ENCODE data around the gene ZNF552. TPM values are rescaled to one million over a fixed set of nuclear protein-coding genes. Genes with fewer than 3 reads are reported as not detected.
"Not testable (repeated sequence)": the region's sequence is repeated elsewhere in the genome, so short reads cannot be mapped to it uniquely, and the experiment has no call there.

Gene ZNF552
- polyA plus RNA-seq, 1 of the 3 experiments (the other 2 are of a cell fraction): 3.2 TPM

DNA sequence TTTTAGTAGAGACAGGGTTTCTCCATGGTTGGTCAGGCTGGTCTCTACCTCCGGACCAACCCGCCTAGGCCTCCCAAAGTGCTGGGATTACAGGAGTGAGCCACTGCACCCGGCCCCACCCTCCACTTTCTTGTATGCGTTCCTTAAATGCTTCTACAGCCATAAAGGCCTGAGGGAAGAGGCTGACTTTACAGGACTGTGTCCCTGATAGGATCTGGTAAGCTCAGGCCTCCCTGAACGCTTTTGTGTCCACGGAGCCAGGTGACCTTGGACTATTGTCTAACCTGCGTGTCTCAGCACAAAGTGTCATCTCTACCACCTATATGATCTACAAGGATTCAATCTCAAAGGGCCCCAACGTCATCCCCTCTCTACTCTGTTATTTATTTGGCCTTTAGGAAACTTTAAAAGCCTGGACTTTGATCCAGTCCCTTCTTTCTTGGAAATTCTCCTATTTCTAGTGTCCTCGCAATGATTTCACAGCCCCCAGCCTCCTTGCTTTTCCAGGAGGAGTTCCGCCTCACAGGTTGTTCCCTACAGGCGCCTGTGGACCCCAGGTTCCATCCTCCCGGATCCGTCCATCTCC lies 701 bp downstream of the ZNF552 start:
- no peaks in the 10 kb centered on the region for H3F3A ChIP-seq (replicated peaks; ENCODE audit: insufficient read depth)
- H3K4me3 ChIP-seq (ENCODE audit: low read depth in 2 of 2, low read length in 1 of 2): peak overlapping the region; percentile 82 to 90
- peaks cover 0 to 7% of the 10 kb centered on the region in 2 experiments; a peak in 1 of 4 replicates for H3K4me1 ChIP-seq (ENCODE audit: control insufficient read depth in 1 of 2, insufficient read depth in 2 of 2, low read depth in 1 of 2, low read length in 1 of 2)
- no peak for TF ChIP-seq MEF2A (IDR thresholded peaks at IDR 0.05; ENCODE audit: borderline replicate concordance, low read depth)
- TF ChIP-seq, protein P1, sequence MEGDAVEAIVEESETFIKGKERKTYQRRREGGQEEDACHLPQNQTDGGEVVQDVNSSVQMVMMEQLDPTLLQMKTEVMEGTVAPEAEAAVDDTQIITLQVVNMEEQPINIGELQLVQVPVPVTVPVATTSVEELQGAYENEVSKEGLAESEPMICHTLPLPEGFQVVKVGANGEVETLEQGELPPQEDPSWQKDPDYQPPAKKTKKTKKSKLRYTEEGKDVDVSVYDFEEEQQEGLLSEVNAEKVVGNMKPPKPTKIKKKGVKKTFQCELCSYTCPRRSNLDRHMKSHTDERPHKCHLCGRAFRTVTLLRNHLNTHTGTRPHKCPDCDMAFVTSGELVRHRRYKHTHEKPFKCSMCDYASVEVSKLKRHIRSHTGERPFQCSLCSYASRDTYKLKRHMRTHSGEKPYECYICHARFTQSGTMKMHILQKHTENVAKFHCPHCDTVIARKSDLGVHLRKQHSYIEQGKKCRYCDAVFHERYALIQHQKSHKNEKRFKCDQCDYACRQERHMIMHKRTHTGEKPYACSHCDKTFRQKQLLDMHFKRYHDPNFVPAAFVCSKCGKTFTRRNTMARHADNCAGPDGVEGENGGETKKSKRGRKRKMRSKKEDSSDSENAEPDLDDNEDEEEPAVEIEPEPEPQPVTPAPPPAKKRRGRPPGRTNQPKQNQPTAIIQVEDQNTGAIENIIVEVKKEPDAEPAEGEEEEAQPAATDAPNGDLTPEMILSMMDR (IDR thresholded peaks at IDR 0.05): no peak
- H3K9me3 ChIP-seq: no peaks in the 10 kb centered on the region
- H3K36me3 ChIP-seq (replicated peaks in 1 of 2; ENCODE audit: control insufficient read depth in 1 of 2, insufficient read depth in 2 of 2, low read length in 1 of 2): peaks cover 7 to 9% of the 10 kb centered on the region in 2 experiments
- no peaks in the 10 kb centered on the region for H4K20me1 ChIP-seq (ENCODE audit: insufficient read depth)
- H3K27ac ChIP-seq (ENCODE audit: low read depth in 2 of 2, low read length in 1 of 2): peak overlapping the region; percentile 49 to 67; a peak in 2 of 4 replicates
- peak overlapping the region; percentile 75 for H3K9ac ChIP-seq
- no peaks in the 10 kb centered on the region for H3K9me2 ChIP-seq
- 30% methylated on average over 13 of the region's 13 CpGs for WGBS (ENCODE audit: low lambda C conversion rate)
- ChIA-PET CTCF (no interaction called here), POLR2A (interaction anchor here (1.2 to 1.4 kb wide), 2 partner anchors 181 to 245 kb away, joined by 3 read pairs; partner anchors contain the start of genes ZNF135 and ZNF211)
- H3K4me2 ChIP-seq: peak overlapping the region; percentile 78
- H3K79me2 ChIP-seq (ENCODE audit: insufficient read depth): peaks cover 18% of the 10 kb centered on the region; the same call in 1 of the 2 replicates
- DNase-seq: no peak
- H2AFZ ChIP-seq (ENCODE audit: low read depth): peak overlapping the region; percentile 81
- no peaks in the 10 kb centered on the region for H3K27me3 ChIP-seq (ENCODE audit: insufficient read depth)

DNA sequence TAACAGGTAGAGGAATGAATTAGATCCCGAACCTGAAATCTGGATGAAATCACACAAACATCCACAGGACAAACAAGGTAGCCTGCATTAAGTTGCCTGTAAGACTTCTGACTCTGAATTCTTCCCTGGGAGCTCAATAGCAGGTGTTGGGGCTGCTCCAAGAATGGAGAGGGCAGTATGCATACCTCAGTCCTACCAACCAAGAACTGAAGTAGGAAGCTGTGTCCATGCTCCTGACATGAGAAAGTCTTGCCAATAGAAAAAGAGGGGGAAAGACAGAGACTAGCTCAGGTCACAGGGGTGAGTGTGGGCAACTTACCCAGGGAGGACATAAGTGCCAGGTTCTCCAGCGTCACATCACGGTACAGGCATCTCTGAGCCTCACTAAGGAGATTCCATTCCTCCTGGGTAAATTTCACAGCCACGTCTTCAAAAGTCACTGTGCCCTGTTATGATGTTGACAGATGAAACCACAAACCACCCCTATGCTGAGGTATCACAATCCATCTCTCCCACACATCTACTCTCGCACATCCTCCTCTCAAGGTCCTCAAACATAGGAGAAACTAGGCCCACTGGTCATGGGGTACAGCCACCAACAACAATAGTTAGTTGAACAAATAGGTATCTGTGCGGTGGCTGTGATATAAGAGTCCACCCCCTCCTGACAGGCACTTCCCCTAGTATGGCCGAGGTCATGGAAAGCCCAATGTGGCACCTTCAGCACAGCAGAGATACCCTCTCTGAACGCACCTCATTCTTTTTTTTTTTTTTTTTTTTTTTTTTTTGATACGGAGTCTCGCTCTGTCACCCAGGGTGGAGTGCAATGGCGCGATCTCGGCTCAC lies 1.5 kb downstream of the ZNF552 start:
- DNase-seq; H3K9me2 ChIP-seq; H3K4me1 ChIP-seq (ENCODE audit: control insufficient read depth in 1 of 2, insufficient read depth in 2 of 2, low read depth in 1 of 2, low read length in 1 of 2); H3K27me3 ChIP-seq (ENCODE audit: insufficient read depth); H3F3A ChIP-seq (replicated peaks; ENCODE audit: insufficient read depth); H4K20me1 ChIP-seq (ENCODE audit: insufficient read depth); H2AFZ ChIP-seq (ENCODE audit: low read depth); POLR2A ChIA-PET; H3K9ac ChIP-seq; H3K9me3 ChIP-seq; CTCF ChIA-PET; H3K27ac ChIP-seq (ENCODE audit: low read depth in 2 of 2, low read length in 1 of 2): not testable (repeated sequence)
- 95% methylated on average over 11 of the region's 13 CpGs for WGBS (ENCODE audit: low lambda C conversion rate)
- Histone ChIP-seq H3K4me2 (peak overlapping the region; percentile 78), H3K36me3 (replicated peaks in 1 of 2; ENCODE audit: control insufficient read depth in 1 of 2, insufficient read depth in 2 of 2, low read length in 1 of 2) (peaks cover 7 to 11% of the 10 kb centered on the region in 2 experiments), H3K79me2 (ENCODE audit: insufficient read depth) (peaks cover 18% of the 10 kb centered on the region; the same call in 1 of the 2 replicates), H3K4me3 (ENCODE audit: low read depth in 2 of 2, low read length in 1 of 2) (peak overlapping the region; percentile 82 to 90; a peak in 3 of 4 replicates)

DNA sequence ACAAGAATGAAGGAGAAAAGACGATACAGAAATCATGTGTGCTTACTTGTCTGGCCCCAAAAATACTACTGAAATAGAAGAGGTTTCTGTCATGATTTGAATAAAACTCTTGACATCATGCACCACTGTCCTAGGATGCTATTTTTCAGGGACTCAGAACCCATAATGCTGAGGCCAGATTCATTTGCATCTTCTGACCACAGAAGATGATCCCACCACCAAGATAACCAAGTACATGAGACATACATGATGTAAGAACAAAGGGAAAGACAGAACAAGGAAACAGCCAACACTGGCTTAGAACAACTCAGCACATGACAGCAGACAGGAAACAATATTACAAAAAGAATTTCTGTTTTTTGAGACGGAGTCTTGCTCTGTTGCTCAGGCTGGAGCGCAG lies 2.5 kb downstream of the ZNF552 start:
- Histone ChIP-seq H3K9me2 (no peaks in the 10 kb centered on the region), H3K27me3 (ENCODE audit: insufficient read depth) (no peaks in the 10 kb centered on the region), H2AFZ (ENCODE audit: low read depth) (no peak overlapping the region), H4K20me1 (ENCODE audit: insufficient read depth) (no peaks in the 10 kb centered on the region), H3K4me3 (ENCODE audit: low read depth in 2 of 2, low read length in 1 of 2) (no peak overlapping the region), H3F3A (replicated peaks; ENCODE audit: insufficient read depth) (peaks cover 3% of the 10 kb centered on the region), H3K9ac (no peak overlapping the region), H3K79me2 (ENCODE audit: insufficient read depth) (peaks cover 18% of the 10 kb centered on the region; the same call in 1 of the 2 replicates), H3K9me3 (no peaks in the 10 kb centered on the region), H3K4me2 (no peak overlapping the region), H3K27ac (ENCODE audit: low read depth in 2 of 2, low read length in 1 of 2) (no peak overlapping the region), H3K4me1 (ENCODE audit: control insufficient read depth in 1 of 2, insufficient read depth in 2 of 2, low read depth in 1 of 2, low read length in 1 of 2) (peaks cover 0 to 7% of the 10 kb centered on the region in 2 experiments; a peak in 1 of 4 replicates), H3K36me3 (replicated peaks in 1 of 2; ENCODE audit: control insufficient read depth in 1 of 2, insufficient read depth in 2 of 2, low read length in 1 of 2) (peaks cover 13 to 17% of the 10 kb centered on the region in 2 experiments)
- DNase-seq: no peak
- CTCF ChIA-PET: no interaction called here
- TF ChIP-seq ELF1 (IDR thresholded peaks at IDR 0.05) (no peak), FOSL2 (IDR thresholded peaks at IDR 0.05; ENCODE audit: borderline replicate concordance, low read depth) (no peak), TAF1 (IDR thresholded peaks at IDR 0.05; ENCODE audit: borderline replicate concordance, low read depth, low read length) (no peak), NFIC (IDR thresholded peaks at IDR 0.05; ENCODE audit: borderline replicate concordance) (no peak), EP300 (IDR thresholded peaks at IDR 0.05; ENCODE audit: borderline replicate concordance in 1 of 2, low read depth in 1 of 2, low read length in 1 of 2) (no peak), RFX5 (IDR thresholded peaks at IDR 0.05; ENCODE audit: low read length) (no peak)
- TF ChIP-seq, protein P2, sequence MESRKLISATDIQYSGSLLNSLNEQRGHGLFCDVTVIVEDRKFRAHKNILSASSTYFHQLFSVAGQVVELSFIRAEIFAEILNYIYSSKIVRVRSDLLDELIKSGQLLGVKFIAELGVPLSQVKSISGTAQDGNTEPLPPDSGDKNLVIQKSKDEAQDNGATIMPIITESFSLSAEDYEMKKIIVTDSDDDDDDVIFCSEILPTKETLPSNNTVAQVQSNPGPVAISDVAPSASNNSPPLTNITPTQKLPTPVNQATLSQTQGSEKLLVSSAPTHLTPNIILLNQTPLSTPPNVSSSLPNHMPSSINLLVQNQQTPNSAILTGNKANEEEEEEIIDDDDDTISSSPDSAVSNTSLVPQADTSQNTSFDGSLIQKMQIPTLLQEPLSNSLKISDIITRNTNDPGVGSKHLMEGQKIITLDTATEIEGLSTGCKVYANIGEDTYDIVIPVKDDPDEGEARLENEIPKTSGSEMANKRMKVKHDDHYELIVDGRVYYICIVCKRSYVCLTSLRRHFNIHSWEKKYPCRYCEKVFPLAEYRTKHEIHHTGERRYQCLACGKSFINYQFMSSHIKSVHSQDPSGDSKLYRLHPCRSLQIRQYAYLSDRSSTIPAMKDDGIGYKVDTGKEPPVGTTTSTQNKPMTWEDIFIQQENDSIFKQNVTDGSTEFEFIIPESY (IDR thresholded peaks at IDR 0.05; ENCODE audit: borderline replicate concordance, low read depth): no peak
- TF ChIP-seq, protein P3, sequence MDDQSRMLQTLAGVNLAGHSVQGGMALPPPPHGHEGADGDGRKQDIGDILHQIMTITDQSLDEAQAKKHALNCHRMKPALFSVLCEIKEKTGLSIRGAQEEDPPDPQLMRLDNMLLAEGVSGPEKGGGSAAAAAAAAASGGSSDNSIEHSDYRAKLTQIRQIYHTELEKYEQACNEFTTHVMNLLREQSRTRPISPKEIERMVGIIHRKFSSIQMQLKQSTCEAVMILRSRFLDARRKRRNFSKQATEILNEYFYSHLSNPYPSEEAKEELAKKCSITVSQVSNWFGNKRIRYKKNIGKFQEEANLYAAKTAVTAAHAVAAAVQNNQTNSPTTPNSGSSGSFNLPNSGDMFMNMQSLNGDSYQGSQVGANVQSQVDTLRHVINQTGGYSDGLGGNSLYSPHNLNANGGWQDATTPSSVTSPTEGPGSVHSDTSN (IDR thresholded peaks at IDR 0.05): no peak
- TF ChIP-seq, protein P4, sequence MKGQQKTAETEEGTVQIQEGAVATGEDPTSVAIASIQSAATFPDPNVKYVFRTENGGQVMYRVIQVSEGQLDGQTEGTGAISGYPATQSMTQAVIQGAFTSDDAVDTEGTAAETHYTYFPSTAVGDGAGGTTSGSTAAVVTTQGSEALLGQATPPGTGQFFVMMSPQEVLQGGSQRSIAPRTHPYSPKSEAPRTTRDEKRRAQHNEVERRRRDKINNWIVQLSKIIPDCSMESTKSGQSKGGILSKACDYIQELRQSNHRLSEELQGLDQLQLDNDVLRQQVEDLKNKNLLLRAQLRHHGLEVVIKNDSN (IDR thresholded peaks at IDR 0.05; ENCODE audit: borderline replicate concordance, low read depth): no peak
- POLR2A ChIA-PET: no interaction called here
- WGBS (ENCODE audit: low lambda C conversion rate): 95% methylated on average over 3 of the region's 3 CpGs
